ENCODE results near the gene MS4A6E.

Gene MS4A6E

GRCh38 chr11:60336767-60337391 lies 9.8 kb downstream of the MS4A6E start:
- H3K4me3 ChIP-seq (ENCODE audit: low read depth, low read length): no peak overlapping the region
- no peak overlapping the region for H2AFZ ChIP-seq (ENCODE audit: low read length, unreplicated experiment)
- H3K4me1 ChIP-seq (ENCODE audit: control insufficient read depth, insufficient read depth, low read length, unreplicated experiment): no peaks in the 10 kb centered on the region
- no peaks in the 10 kb centered on the region for H3K36me3 ChIP-seq (ENCODE audit: insufficient read depth, low read length)
- H3K27me3 ChIP-seq (ENCODE audit: insufficient read depth, low read length): no peaks in the 10 kb centered on the region
- H3K79me2 ChIP-seq (ENCODE audit: control insufficient read depth, insufficient read depth, low read length, unreplicated experiment): no peaks in the 10 kb centered on the region
- H3K27ac ChIP-seq (ENCODE audit: low read depth, low read length): no peak overlapping the region

- Histone ChIP-seq H3K4me1 (ENCODE audit: control insufficient read depth, insufficient read depth, low read length, unreplicated experiment) (no peaks in the 10 kb centered on the region), H3K27me3 (ENCODE audit: insufficient read depth, low read length) (no peaks in the 10 kb centered on the region), H3K4me3 (ENCODE audit: low read depth, low read length) (no peak overlapping the region), H3K79me2 (ENCODE audit: control insufficient read depth, insufficient read depth, low read length, unreplicated experiment) (no peaks in the 10 kb centered on the region), H3K36me3 (ENCODE audit: insufficient read depth, low read length) (no peaks in the 10 kb centered on the region), H2AFZ (ENCODE audit: low read length, unreplicated experiment) (no peak overlapping the region), H3K27ac (ENCODE audit: low read depth, low read length) (no peak overlapping the region)
Observed at GRCh38 chr11:60338053-60338452, 11.0 kb downstream of the MS4A6E start.

DNA sequence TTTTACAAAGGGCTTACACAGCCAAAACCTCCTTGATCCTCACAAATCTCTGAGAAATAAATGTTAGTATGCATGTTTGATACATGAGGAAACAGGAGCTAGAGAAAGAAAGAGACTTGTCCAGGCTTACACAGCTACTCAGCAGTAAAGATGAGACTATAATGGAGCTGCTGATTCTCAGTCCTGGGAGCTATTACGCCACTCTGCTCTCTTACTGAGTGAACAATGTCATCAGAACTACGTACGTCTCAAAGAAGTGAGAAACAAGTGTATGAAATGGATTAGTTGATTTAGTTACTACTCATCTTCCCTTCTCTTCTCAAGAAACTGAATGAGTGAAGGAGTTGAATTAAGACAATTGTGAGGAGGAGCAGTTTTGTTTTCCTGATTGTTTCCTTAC lies 12.3 kb downstream of the MS4A6E start:
- Histone ChIP-seq H3K27ac (ENCODE audit: low read depth, low read length) (no peak overlapping the region), H3K27me3 (ENCODE audit: insufficient read depth, low read length) (no peaks in the 10 kb centered on the region), H3K36me3 (ENCODE audit: insufficient read depth, low read length) (no peaks in the 10 kb centered on the region), H3K79me2 (ENCODE audit: control insufficient read depth, insufficient read depth, low read length, unreplicated experiment) (no peaks in the 10 kb centered on the region), H3K4me1 (ENCODE audit: control insufficient read depth, insufficient read depth, low read length, unreplicated experiment) (no peaks in the 10 kb centered on the region), H2AFZ (ENCODE audit: low read length, unreplicated experiment) (no peak overlapping the region), H3K4me3 (ENCODE audit: low read depth, low read length) (no peak overlapping the region)

GRCh38 chr11:60343094-60343704 lies 16.1 kb downstream of the MS4A6E start:
- no peaks in the 10 kb centered on the region for H3K79me2 ChIP-seq (ENCODE audit: control insufficient read depth, insufficient read depth, low read length, unreplicated experiment)
- no peak overlapping the region for H2AFZ ChIP-seq (ENCODE audit: low read length, unreplicated experiment)
- H3K27me3 ChIP-seq (ENCODE audit: insufficient read depth, low read length): no peaks in the 10 kb centered on the region
- H3K36me3 ChIP-seq (ENCODE audit: insufficient read depth, low read length): no peaks in the 10 kb centered on the region
- no peak overlapping the region for H3K4me3 ChIP-seq (ENCODE audit: low read depth, low read length)
- no peak overlapping the region for H3K27ac ChIP-seq (ENCODE audit: low read depth, low read length)
- no peaks in the 10 kb centered on the region for H3K4me1 ChIP-seq (ENCODE audit: control insufficient read depth, insufficient read depth, low read length, unreplicated experiment)

DNA sequence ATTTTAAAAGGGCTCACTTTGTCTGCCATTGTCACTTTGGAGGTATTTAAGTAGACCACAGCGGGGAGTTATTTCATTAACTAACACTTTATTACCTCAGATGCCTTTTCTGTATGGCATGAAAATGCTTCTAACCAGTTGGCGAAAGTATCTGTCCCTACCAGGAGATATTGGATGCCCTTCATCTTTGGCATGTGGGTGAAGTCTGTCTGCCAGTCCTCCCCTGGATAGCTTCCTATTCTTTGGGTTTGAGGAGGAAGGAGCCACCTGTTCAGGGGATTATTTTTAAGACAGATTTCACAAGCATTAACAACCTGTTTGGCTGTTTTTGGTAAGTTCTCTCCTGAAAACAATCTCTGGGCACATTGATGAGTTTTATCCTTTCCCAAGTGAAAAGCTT lies 17.1 kb downstream of the MS4A6E start:
- Histone ChIP-seq H2AFZ (ENCODE audit: low read length, unreplicated experiment) (no peak overlapping the region), H3K27me3 (ENCODE audit: insufficient read depth, low read length) (no peaks in the 10 kb centered on the region), H3K4me3 (ENCODE audit: low read depth, low read length) (no peak overlapping the region), H3K79me2 (ENCODE audit: control insufficient read depth, insufficient read depth, low read length, unreplicated experiment) (no peaks in the 10 kb centered on the region), H3K36me3 (ENCODE audit: insufficient read depth, low read length) (no peaks in the 10 kb centered on the region), H3K27ac (ENCODE audit: low read depth, low read length) (no peak overlapping the region), H3K4me1 (ENCODE audit: control insufficient read depth, insufficient read depth, low read length, unreplicated experiment) (no peaks in the 10 kb centered on the region)

DNA sequence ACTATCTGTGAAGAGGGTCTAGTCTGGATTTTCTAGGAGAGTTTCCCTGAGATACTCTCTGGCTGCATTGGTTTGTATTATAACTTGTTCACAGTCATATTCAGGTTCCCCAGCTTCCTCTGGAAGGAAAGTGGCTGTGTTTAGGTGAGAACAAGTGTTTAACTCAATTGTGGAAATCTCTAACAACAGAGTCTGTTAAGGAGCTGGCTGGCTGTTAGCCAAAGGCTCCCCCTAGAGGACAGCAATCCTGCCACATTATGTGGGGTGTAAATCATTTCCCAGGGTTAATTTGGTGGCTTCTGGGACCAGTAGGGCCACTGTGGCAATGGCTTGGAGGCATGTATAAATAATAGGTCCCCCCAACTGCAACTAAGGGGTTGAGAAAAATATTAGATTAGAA lies 18.4 kb downstream of the MS4A6E start:
- Histone ChIP-seq H3K4me3 (ENCODE audit: low read depth, low read length) (no peak overlapping the region), H3K79me2 (ENCODE audit: control insufficient read depth, insufficient read depth, low read length, unreplicated experiment) (no peaks in the 10 kb centered on the region), H3K27me3 (ENCODE audit: insufficient read depth, low read length) (no peaks in the 10 kb centered on the region), H3K27ac (ENCODE audit: low read depth, low read length) (no peak overlapping the region), H3K4me1 (ENCODE audit: control insufficient read depth, insufficient read depth, low read length, unreplicated experiment) (no peaks in the 10 kb centered on the region), H2AFZ (ENCODE audit: low read length, unreplicated experiment) (no peak overlapping the region), H3K36me3 (ENCODE audit: insufficient read depth, low read length) (no peaks in the 10 kb centered on the region)

GRCh38 chr11:60347084-60347797 lies 20.2 kb downstream of the MS4A6E start:
- no peaks in the 10 kb centered on the region for H3K4me1 ChIP-seq (ENCODE audit: control insufficient read depth, insufficient read depth, low read length, unreplicated experiment)
- H3K79me2 ChIP-seq (ENCODE audit: control insufficient read depth, insufficient read depth, low read length, unreplicated experiment): no peaks in the 10 kb centered on the region
- no peak overlapping the region for H3K4me3 ChIP-seq (ENCODE audit: low read depth, low read length)
- no peaks in the 10 kb centered on the region for H3K36me3 ChIP-seq (ENCODE audit: insufficient read depth, low read length)
- H3K27me3 ChIP-seq (ENCODE audit: insufficient read depth, low read length): no peaks in the 10 kb centered on the region
- H3K27ac ChIP-seq (ENCODE audit: low read depth, low read length): no peak overlapping the region
- H2AFZ ChIP-seq (ENCODE audit: low read length, unreplicated experiment): no peak overlapping the region

DNA sequence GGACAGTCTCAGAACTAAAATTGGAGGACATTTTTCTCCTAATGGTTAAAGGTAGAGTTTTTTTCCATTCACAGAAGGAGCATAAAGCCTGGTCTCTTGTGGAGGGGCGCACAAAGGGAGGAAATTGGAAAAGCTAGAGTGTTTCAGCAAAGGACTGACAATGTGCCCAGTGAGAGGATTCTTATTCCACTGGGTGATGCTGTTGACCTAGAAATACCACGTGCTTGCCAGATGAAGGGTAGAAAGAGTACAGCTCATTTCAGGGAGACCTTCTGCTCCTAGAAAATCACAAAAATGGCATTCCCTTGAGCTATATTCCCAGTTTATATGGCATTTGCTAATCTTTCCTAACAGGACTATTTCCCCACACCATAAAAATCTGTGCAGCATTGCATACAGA lies 21.1 kb downstream of the MS4A6E start:
- H3K36me3 ChIP-seq (ENCODE audit: insufficient read depth, low read length): no peaks in the 10 kb centered on the region
- H3K79me2 ChIP-seq (ENCODE audit: control insufficient read depth, insufficient read depth, low read length, unreplicated experiment): no peaks in the 10 kb centered on the region
- H3K27ac ChIP-seq (ENCODE audit: low read depth, low read length): no peak overlapping the region
- no peak overlapping the region for H3K4me3 ChIP-seq (ENCODE audit: low read depth, low read length)
- H2AFZ ChIP-seq (ENCODE audit: low read length, unreplicated experiment): no peak overlapping the region
- H3K27me3 ChIP-seq (ENCODE audit: insufficient read depth, low read length): no peaks in the 10 kb centered on the region
- no peaks in the 10 kb centered on the region for H3K4me1 ChIP-seq (ENCODE audit: control insufficient read depth, insufficient read depth, low read length, unreplicated experiment)

DNA sequence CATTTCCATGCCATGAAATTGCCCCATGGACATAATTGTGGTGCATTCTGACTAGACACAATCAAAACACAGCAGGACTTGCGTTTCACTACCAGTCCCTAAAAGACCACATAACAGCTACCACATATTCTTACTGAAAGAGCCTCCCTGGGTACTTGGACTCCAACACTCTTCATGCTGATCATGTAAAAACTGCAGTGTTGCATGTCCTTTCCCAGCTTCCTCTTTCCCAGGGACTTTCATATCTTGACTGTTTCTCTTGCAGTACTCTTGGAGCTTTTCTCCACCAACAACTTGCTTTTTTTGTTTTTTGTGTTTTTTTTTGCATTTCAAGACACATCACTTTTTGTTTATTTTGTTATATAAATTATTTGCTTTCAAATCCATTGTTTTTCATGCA lies 22.9 kb downstream of the MS4A6E start:
- H3K27ac ChIP-seq (ENCODE audit: low read depth, low read length): no peak overlapping the region
- H3K4me3 ChIP-seq (ENCODE audit: low read depth, low read length): no peak overlapping the region
- H3K4me1 ChIP-seq (ENCODE audit: control insufficient read depth, insufficient read depth, low read length, unreplicated experiment): no peaks in the 10 kb centered on the region
- H2AFZ ChIP-seq (ENCODE audit: low read length, unreplicated experiment): no peak overlapping the region
- no peaks in the 10 kb centered on the region for H3K27me3 ChIP-seq (ENCODE audit: insufficient read depth, low read length)
- no peaks in the 10 kb centered on the region for H3K36me3 ChIP-seq (ENCODE audit: insufficient read depth, low read length)
- no peaks in the 10 kb centered on the region for H3K79me2 ChIP-seq (ENCODE audit: control insufficient read depth, insufficient read depth, low read length, unreplicated experiment)

GRCh38 chr11:60357771-60358170 lies 30.7 kb downstream of the MS4A6E start:
- Histone ChIP-seq H3K27me3 (ENCODE audit: insufficient read depth, low read length) (no peaks in the 10 kb centered on the region), H3K4me3 (ENCODE audit: low read depth, low read length) (no peak overlapping the region), H2AFZ (ENCODE audit: low read length, unreplicated experiment) (no peak overlapping the region), H3K4me1 (ENCODE audit: control insufficient read depth, insufficient read depth, low read length, unreplicated experiment) (no peaks in the 10 kb centered on the region), H3K79me2 (ENCODE audit: control insufficient read depth, insufficient read depth, low read length, unreplicated experiment) (no peaks in the 10 kb centered on the region), H3K36me3 (ENCODE audit: insufficient read depth, low read length) (no peaks in the 10 kb centered on the region), H3K27ac (ENCODE audit: low read depth, low read length) (no peak overlapping the region)

- Histone ChIP-seq H3K4me1 (ENCODE audit: control insufficient read depth, insufficient read depth, low read length, unreplicated experiment) (no peaks in the 10 kb centered on the region), H3K36me3 (ENCODE audit: insufficient read depth, low read length) (no peaks in the 10 kb centered on the region), H2AFZ (ENCODE audit: low read length, unreplicated experiment) (no peak overlapping the region), H3K27me3 (ENCODE audit: insufficient read depth, low read length) (peaks cover 2% of the 10 kb centered on the region; the same call in 1 of the 2 replicates), H3K79me2 (ENCODE audit: control insufficient read depth, insufficient read depth, low read length, unreplicated experiment) (no peaks in the 10 kb centered on the region), H3K4me3 (ENCODE audit: low read depth, low read length) (no peak overlapping the region), H3K27ac (ENCODE audit: low read depth, low read length) (no peak overlapping the region)
Observed at GRCh38 chr11:60360621-60361020, 33.6 kb downstream of the MS4A6E start.
